WTC11 (cell line): ENCODE measurements around the gene CTDP1.

Experiments
- CBFB ChIP-seq: sonication (generic); formaldehyde crosslinking; IDR thresholded peaks from 2 replicates; pipeline ENCODE4 v1.8.1; 2022; ENCODE audit warnings: mild to moderate bottlenecking, low read depth, missing genetic modification reagents
- CREB1 ChIP-seq: sonication (generic); formaldehyde crosslinking; IDR thresholded peaks from 2 replicates; pipeline ENCODE4 v1.8.0; 2023; ENCODE audit warnings: mild to moderate bottlenecking, missing genetic modification reagents
- FOXK1 ChIP-seq: sonication (generic); formaldehyde crosslinking; IDR thresholded peaks from 2 replicates; pipeline ENCODE4 v1.8.0; 2022; ENCODE audit warnings: mild to moderate bottlenecking, moderate library complexity, missing genetic modification reagents
- TF ChIP-seq, protein P1 (sequence below): fragments of 200-600 bp; IDR thresholded peaks from 2 replicates; pipeline ENCODE4 v1.8.0; 2022; ENCODE audit warnings: antibody characterized with exemption

DNA sequence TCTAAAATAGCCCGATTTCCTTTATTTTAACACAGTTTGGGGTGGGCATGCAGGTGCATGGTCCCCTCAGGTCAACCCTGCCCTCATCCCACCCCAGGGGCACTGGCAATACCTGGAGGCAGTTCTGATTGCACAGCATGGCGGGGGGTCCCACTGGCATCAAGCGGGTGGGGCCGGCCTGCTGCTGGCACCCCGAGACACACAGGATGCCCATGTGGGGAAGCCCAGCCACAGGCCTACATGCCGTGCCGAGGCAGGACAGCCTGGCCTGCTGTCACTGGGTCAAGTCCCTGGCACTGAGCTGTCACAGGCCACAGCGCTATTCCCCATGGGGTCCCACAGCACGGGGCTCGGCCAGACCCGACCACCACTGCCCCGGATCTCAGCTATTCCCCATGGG lies 106.2 kb downstream of the CTDP1 start:
- TF ChIP-seq, protein P1, sequence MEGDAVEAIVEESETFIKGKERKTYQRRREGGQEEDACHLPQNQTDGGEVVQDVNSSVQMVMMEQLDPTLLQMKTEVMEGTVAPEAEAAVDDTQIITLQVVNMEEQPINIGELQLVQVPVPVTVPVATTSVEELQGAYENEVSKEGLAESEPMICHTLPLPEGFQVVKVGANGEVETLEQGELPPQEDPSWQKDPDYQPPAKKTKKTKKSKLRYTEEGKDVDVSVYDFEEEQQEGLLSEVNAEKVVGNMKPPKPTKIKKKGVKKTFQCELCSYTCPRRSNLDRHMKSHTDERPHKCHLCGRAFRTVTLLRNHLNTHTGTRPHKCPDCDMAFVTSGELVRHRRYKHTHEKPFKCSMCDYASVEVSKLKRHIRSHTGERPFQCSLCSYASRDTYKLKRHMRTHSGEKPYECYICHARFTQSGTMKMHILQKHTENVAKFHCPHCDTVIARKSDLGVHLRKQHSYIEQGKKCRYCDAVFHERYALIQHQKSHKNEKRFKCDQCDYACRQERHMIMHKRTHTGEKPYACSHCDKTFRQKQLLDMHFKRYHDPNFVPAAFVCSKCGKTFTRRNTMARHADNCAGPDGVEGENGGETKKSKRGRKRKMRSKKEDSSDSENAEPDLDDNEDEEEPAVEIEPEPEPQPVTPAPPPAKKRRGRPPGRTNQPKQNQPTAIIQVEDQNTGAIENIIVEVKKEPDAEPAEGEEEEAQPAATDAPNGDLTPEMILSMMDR = no peak
- TF ChIP-seq CREB1 (CRISPR knock-in tag) (no peak), FOXK1 (CRISPR knock-in tag) (no peak), CBFB (CRISPR knock-in tag) (no peak)
